Gastrocnemius medialis (tissue), 4 donors: Measurements from ENCODE around the gene MEGF10. TPM values are rescaled to one million over a fixed set of nuclear protein-coding genes. Genes with fewer than 3 reads are reported as not detected.

Source experiments
- ATAC-seq, 2 donors: fragments of 150-250 bp; one replicate each; pipeline ENCODE4 v1.9.1; 2016
- DNase-seq, 2 donors: peaks; one replicate each; pipeline ENCODE4 v3.0.0-alpha.2; 2019
- H3K27ac ChIP-seq, 4 donors: fragments of 200-600 bp; sonication (generic); 1 replicate in 1 of 4; 2 replicates in 3 of 4; pipeline ENCODE4 v1.5.1; 2016 to 2018; ENCODE audit warnings: mild to moderate bottlenecking in 2 of 4, moderate library complexity in 1 of 4
- H3K27me3 ChIP-seq, 3 donors: fragments of 200-600 bp; sonication (generic) in 2 of 3; 1 replicate in 1 of 3; 2 replicates in 2 of 3; pipeline versions ENCODE4 v1.5.1 to v1.6.0; 2016 to 2019; ENCODE audit warnings: mild to moderate bottlenecking in 1 of 3, moderate library complexity in 1 of 3
- H3K36me3 ChIP-seq, 2 donors: fragments of 200-600 bp; sonication (generic) in 1 of 2; one replicate each; pipeline ENCODE4 v1.5.1; 2017 to 2018
- H3K4me1 ChIP-seq, 2 donors: fragments of 200-600 bp; sonication (generic) in 1 of 2; one replicate each; pipeline ENCODE4 v1.5.1; 2016 to 2017; ENCODE audit warnings: mild to moderate bottlenecking in 2 of 2
- H3K4me3 ChIP-seq, 4 donors: fragments of 200-600 bp; sonication (generic) in 3 of 4; 1 replicate in 1 of 4; 2 replicates in 3 of 4; pipeline ENCODE4 v1.5.1; 2016 to 2019; ENCODE audit warnings: mild to moderate bottlenecking in 2 of 4
- H3K9me3 ChIP-seq, 3 donors: fragments of 200-600 bp; sonication (generic) in 2 of 3; 1 replicate in 1 of 3; 2 replicates in 2 of 3; pipeline ENCODE4 v1.5.1; 2016 to 2019
- CTCF ChIP-seq, 5 experiments: fragments of 450-650 bp in 3 of 5; fragments of 200-600 bp in 2 of 5; sonication (generic) in 2 of 5; IDR thresholded peaks in 4 of 5; conservative IDR thresholded peaks in 1 of 5; 1 replicate in 4 of 5; 2 replicates in 1 of 5; pipeline ENCODE4 v1.5.1; 2016 to 2019; ENCODE audit warnings: antibody characterized with exemption in 5 of 5, mild to moderate bottlenecking in 3 of 5, moderate library complexity in 3 of 5
- POLR2A ChIP-seq, 2 donors: fragments of 450-650 bp; IDR thresholded peaks; one replicate each; pipeline ENCODE4 v1.6.1; 2017; ENCODE audit warnings: antibody characterized with exemption in 2 of 2, mild to moderate bottlenecking in 2 of 2, moderate library complexity in 2 of 2
- in situ Hi-C, 4 donors: fragments of 200-750 bp; cut with MboI; loops; one replicate each; pipeline versions ENCODE4 v1.15.0 to v1.8.0; 2017; ENCODE audit warnings: low sequenced_read_pairs in 4 of 4
- intact Hi-C: fragments of 100-400 bp; cut with DNase I; formaldehyde crosslinking; loops from one replicate; pipeline ENCODE4 v1.15.1; 2023; ENCODE audit warnings: low total_unique reads
- total RNA-seq, 4 donors: library from RNA; depleted of rRNA; stranded (reverse); fragments of >200 nt; gene quantifications; one replicate each; pipeline versions ENCODE4 v1.1.0 to v1.2.3, GENCODE V29; 2016

The MEGF10 gene
- total RNA-seq, 4 donors from 2014 or later: 6.7 to 25.4 (median 15.7) TPM

- Histone ChIP-seq H3K4me1 (no peaks in the 10 kb centered on the region), H3K36me3 (no peaks in the 10 kb centered on the region), H3K4me3 (no peak overlapping the region), H3K27ac (no peak overlapping the region), H3K9me3 (no peaks in the 10 kb centered on the region), H3K27me3 (no peaks in the 10 kb centered on the region)
- in situ Hi-C loops (loop anchor here in 1 of 4 donors (25.0 kb wide), 1 partner anchor 483 kb away; no protein-coding TSS in a partner anchor), intact Hi-C loops (no loop called here)
- DNase-seq (no peak), ATAC-seq (no peak)
- TF ChIP-seq CTCF (IDR thresholded peaks at IDR 0.05 in 4 of 5, conservative IDR thresholded peaks at IDR 0.05 in 1 of 5) (no peak), POLR2A (IDR thresholded peaks at IDR 0.05) (no peak)
Observed at GRCh38 chr5:127320032-127320965, 29.7 kb downstream of the MEGF10 start.

DNA sequence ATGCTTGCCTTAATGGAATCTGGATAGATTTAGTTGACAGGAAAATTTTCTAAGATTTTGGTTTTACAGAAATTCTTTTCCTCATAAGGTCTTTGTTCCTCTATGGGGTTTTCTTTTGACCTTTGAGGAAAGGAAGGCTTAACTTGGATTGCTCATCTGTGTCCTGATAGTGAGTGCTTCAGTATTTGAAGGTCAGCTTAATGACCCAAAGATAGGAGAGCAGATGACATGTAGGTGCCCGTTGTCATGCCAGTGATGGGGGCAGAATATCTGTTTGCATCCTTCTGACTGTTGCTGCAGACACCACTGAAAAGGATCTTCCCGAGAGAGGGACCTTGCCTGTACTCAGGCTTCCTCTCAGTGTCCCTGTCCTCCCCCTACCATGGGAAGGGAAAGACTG, 30.9 kb downstream of the MEGF10 start:
- H3K9me3 ChIP-seq: no peaks in the 10 kb centered on the region
- no peaks in the 10 kb centered on the region for H3K27me3 ChIP-seq
- TF ChIP-seq CTCF (IDR thresholded peaks at IDR 0.05 in 4 of 5, conservative IDR thresholded peaks at IDR 0.05 in 1 of 5) (no peak), POLR2A (IDR thresholded peaks at IDR 0.05) (no peak)
- no peaks in the 10 kb centered on the region for H3K36me3 ChIP-seq
- in situ Hi-C loops (loop anchor here in 1 of 4 donors (25.0 kb wide), 1 partner anchor 484 kb away; no protein-coding TSS in a partner anchor), intact Hi-C loops (no loop called here)
- DNase-seq: no peak
- H3K27ac ChIP-seq: no peak overlapping the region
- H3K4me1 ChIP-seq: no peaks in the 10 kb centered on the region
- ATAC-seq: no peak
- no peak overlapping the region for H3K4me3 ChIP-seq

DNA sequence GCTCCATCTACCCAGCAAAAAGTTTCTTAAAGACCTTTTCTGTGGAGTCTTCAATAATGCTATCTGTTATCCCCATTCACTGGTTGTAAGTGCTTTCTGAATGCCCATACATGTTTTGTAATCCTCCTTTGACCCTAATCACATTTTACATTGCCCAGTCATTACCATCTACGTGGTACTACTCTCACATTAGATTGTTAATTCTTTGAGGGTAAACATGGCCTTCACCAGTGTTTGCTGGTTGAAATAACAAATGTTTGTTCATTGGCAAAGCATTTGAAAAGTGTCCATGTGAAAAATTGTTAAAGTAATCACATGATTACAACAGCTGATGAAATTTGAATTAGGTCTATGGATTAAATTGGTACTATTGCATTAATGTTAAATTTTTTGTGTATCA, 31.8 kb downstream of the MEGF10 start:
- Histone ChIP-seq H3K9me3 (no peaks in the 10 kb centered on the region), H3K4me3 (no peak overlapping the region), H3K36me3 (no peaks in the 10 kb centered on the region), H3K4me1 (no peaks in the 10 kb centered on the region), H3K27me3 (no peaks in the 10 kb centered on the region), H3K27ac (no peak overlapping the region)
- DNase-seq (no peak), ATAC-seq (no peak)
- in situ Hi-C loops (loop anchor here in 1 of 4 donors (25.0 kb wide), 1 partner anchor 485 kb away; no protein-coding TSS in a partner anchor), intact Hi-C loops (no loop called here)
- TF ChIP-seq CTCF (IDR thresholded peaks at IDR 0.05 in 4 of 5, conservative IDR thresholded peaks at IDR 0.05 in 1 of 5) (no peak), POLR2A (IDR thresholded peaks at IDR 0.05) (no peak)

- H3K4me3 ChIP-seq: no peak overlapping the region
- ATAC-seq: no peak
- DNase-seq: no peak
- intact Hi-C loops (no loop called here), in situ Hi-C loops (loop anchor here in 1 of 4 donors (25.0 kb wide), 1 partner anchor 487 kb away; no protein-coding TSS in a partner anchor)
- no peak for TF ChIP-seq POLR2A (IDR thresholded peaks at IDR 0.05)
- TF ChIP-seq CTCF (IDR thresholded peaks at IDR 0.05 in 4 of 5, conservative IDR thresholded peaks at IDR 0.05 in 1 of 5): no peak
- no peaks in the 10 kb centered on the region for H3K4me1 ChIP-seq
- no peaks in the 10 kb centered on the region for H3K36me3 ChIP-seq
- no peaks in the 10 kb centered on the region for H3K27me3 ChIP-seq
- no peak overlapping the region for H3K27ac ChIP-seq
- no peaks in the 10 kb centered on the region for H3K9me3 ChIP-seq
Observed at GRCh38 chr5:127324756-127325155, 34.2 kb downstream of the MEGF10 start.
